ENCODE measurements around the gene NOVA2.

The NOVA2 gene

DNA sequence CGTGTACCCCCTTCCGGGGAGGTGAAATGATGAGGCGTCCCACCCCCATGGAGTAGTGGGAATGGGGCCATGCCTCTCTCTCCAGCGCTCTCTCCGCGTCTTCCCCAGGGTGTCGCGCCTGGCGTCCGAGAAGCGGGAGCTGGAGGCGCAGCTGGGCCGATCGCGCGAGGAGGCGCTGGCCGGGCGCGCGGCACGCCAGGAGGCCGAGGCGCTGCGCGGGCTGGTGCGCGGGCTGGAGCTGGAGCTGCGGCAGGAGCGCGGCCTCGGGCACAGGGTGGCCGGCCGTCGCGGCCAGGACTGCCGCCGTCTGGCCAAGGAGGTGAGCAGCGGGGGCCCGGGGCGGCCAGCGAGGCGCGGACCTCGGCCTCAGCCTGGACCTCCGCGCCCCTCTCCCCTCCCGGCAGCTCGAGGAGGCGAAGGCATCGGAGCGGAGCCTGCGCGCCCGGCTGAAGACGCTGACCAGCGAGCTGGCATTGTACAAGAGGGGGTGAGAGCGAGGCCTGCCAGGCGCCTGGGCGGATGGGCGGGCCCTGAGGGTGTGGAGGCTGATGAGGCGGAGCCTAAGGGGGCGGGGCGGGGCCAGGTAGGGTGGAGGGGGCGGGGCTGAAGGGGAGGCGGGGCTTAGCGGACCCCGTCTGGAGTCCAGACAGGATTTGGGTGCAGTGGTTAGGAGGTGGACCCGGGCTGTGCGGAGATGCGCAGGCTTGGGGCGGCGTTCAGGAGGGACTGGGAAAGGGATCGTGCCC, 41.4 kb upstream of the NOVA2 start:
- TF ChIP-seq CTCF (conservative IDR thresholded peaks at IDR 0.05; ENCODE audit: low read depth) = no peak
- CTCF ChIA-PET = interaction anchor here (0.6 to 0.9 kb wide), 3 partner anchors 19 to 334 kb away, joined by 3 read pairs; no protein-coding TSS in a partner anchor
- peak overlapping the region; percentile 57 for H3K27ac ChIP-seq
- peak; percentile 82 for DNase-seq (ENCODE audit: low spot score)
- POLR2A ChIA-PET (ENCODE audit: low non-redundant PET) = no interaction called here

DNA sequence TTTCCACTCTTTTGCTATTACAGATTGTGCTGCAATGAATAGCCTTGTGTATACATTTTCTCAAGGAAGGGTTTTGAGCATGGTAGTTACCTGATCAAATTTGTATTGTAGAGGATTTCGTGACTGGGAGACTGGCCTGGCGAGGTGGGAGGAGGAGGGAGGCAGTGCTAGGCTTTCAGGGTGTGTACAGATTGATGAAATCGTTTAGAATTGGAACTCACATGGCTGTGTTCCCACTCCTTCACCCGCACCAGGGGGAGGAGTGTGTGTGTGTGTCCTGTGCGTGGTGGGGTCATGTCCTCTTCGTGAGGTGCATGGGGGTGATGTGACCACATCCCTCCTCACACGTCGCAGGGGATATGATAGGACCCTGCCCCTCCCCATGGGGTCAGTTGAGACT, 40.9 kb upstream of the NOVA2 start:
- POLR2A ChIA-PET (ENCODE audit: low non-redundant PET) = no interaction called here
- H3K27ac ChIP-seq = peak overlapping the region; percentile 46; the same call in 1 of the 2 replicates
- CTCF ChIA-PET = no interaction called here
- no peak for TF ChIP-seq CTCF (conservative IDR thresholded peaks at IDR 0.05; ENCODE audit: low read depth)
- no peak for DNase-seq (ENCODE audit: low spot score)

- DNase-seq (ENCODE audit: low spot score) = no peak
- POLR2A ChIA-PET (ENCODE audit: low non-redundant PET) = no interaction called here
- peak; percentile 88 for TF ChIP-seq CTCF (conservative IDR thresholded peaks at IDR 0.05; ENCODE audit: low read depth)
- CTCF ChIA-PET = interaction anchor here (0.5 to 1.6 kb wide), 11 partner anchors 11 to 700 kb away, joined by 3 to 8 read pairs (median 3); no protein-coding TSS in a partner anchor
- no peak overlapping the region for H3K27ac ChIP-seq
Observed at GRCh38 chr19:46009530-46010510, 36.2 kb upstream of the NOVA2 start.

DNA sequence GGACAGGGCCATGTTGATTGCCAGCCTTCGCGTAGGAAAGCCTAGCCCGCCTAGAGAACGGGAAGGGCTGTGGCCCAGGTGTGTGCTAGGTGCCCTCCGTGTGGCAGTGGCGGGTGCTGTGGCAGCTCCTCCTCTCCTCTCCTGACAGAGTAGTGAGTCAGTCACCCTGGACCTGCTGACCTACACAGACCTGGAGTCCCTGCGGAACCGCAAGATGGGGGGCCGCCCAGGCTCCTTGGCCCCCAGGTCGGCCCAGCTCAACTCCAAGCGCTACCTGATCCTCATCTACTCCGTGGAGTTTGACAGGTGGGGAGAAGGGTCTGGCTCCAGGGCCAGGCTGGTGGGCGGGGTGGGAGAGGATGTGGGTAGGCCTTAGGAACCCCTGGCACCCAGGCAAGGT, 32.7 kb upstream of the NOVA2 start:
- CTCF ChIA-PET = interaction anchor here (0.6 kb wide), 1 partner anchor 624 kb away, joined by 3 read pairs; no protein-coding TSS in a partner anchor
- H3K27ac ChIP-seq = no peak overlapping the region
- DNase-seq (ENCODE audit: low spot score) = no peak
- TF ChIP-seq CTCF (conservative IDR thresholded peaks at IDR 0.05; ENCODE audit: low read depth) = no peak
- POLR2A ChIA-PET (ENCODE audit: low non-redundant PET) = no interaction called here

- ChIA-PET CTCF (no interaction called here), POLR2A (ENCODE audit: low non-redundant PET) (interaction anchor here (0.6 kb wide), 1 partner anchor 54 kb away, joined by 3 read pairs; no protein-coding TSS in a partner anchor)
- DNase-seq (ENCODE audit: low spot score) = no peak
- no peak for TF ChIP-seq CTCF (conservative IDR thresholded peaks at IDR 0.05; ENCODE audit: low read depth)
- H3K27ac ChIP-seq = peak overlapping the region; percentile 24; the same call in 1 of the 2 replicates
Observed at GRCh38 chr19:46002678-46003275, 29.1 kb upstream of the NOVA2 start.

All from RWPE1 (cell line).